Stimulated activated CD4-positive, alpha-beta T cell treated with anti-CD3 and anti-CD28 coated beads, Interleukin-15, amount 100 ng/mL, for 24 hours (primary cell): ENCODE results near the gene MUL1.
"Not testable (repeated sequence)": the region's sequence is repeated elsewhere in the genome, so short reads cannot be mapped to it uniquely, and the experiment has no call there.

ENCODE experiments used
- DNase-seq: peaks from one replicate; pipeline ENCODE4 v3.0.0-alpha.2; 2020

Gene MUL1, protein sequence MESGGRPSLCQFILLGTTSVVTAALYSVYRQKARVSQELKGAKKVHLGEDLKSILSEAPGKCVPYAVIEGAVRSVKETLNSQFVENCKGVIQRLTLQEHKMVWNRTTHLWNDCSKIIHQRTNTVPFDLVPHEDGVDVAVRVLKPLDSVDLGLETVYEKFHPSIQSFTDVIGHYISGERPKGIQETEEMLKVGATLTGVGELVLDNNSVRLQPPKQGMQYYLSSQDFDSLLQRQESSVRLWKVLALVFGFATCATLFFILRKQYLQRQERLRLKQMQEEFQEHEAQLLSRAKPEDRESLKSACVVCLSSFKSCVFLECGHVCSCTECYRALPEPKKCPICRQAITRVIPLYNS

DNA sequence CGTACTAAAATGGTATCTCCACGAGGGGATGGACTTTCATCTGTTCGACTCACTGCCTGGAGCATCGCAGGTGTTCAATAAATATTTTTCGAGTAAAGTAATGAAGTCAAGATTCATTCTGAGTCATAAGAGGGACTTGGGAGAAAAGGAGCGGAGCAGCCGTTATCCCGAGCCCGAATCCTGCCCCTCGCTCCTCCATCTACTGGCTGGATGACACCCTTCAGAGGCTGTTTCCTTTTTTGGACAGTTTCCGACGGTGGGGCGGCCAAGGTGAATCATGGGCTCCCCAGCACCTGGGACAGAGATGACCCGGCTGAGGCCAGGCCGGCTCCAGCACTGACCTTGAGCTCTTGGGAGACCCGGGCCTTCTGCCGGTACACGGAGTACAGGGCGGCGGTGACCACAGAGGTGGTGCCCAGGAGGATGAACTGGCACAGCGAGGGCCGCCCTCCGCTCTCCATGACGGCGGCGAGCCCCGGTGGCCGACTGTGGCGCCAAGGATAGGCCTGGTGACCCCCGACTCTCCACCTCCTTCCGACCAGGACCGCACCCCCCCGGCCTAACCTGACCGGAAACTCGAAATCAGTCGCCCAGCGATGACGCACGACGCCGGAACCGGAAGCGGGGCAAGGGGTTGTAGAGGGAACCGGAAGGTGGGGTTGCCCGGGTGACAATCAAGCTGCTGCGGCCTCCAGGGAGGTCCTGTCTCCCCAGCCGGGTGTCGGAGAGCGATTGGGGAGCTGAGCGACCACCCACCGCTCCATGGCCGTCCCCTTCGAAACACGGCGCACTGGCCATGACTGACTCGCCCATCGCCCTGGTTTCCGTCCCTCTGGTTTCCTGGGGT, at the start of gene MUL1:
TSS of gene MUL1 (minus strand) at position 588 of the 847 bp plus-strand sequence. CDS start at position 461, 127 bp downstream.
- peak; percentile 97 for DNase-seq

GRCh38 chr1:20555758-20556120, 47.8 kb upstream of the MUL1 start:
- DNase-seq = no peak

DNA sequence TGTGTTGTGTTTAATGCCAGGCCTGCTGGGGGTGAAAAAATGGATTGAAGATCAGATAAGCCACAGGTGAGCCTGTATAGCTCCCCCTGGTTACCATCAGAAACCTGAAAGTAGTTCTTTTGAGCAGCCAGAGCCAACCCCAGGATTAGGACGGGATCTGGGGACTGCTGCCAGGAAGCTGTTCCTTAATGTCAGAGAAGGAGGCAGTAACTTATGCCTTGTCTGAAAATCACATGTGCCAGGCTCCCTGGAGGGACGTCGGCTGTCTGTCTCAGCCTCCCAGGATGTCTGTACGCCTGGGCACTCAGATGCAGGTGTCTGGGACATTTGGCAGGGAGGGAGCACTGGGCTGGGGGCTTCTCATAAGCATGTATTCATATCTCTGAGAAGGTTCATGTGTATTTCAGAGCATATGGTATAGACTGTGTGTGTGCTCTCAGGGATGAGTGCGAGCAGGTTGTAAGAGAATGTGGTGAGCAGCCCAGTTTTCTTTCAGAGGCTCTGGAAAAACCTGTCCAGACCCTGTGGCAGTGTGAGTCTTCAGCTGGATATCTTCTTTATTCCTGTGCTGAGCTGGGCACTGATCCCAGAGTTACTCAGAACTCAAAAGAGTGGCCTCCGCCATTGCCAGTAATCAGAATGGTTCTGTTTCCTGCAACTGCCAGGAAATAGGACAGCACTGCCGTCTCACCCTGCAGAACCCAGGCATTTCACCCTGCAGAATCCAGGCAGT, 47.2 kb upstream of the MUL1 start:
- no peak for DNase-seq

DNA sequence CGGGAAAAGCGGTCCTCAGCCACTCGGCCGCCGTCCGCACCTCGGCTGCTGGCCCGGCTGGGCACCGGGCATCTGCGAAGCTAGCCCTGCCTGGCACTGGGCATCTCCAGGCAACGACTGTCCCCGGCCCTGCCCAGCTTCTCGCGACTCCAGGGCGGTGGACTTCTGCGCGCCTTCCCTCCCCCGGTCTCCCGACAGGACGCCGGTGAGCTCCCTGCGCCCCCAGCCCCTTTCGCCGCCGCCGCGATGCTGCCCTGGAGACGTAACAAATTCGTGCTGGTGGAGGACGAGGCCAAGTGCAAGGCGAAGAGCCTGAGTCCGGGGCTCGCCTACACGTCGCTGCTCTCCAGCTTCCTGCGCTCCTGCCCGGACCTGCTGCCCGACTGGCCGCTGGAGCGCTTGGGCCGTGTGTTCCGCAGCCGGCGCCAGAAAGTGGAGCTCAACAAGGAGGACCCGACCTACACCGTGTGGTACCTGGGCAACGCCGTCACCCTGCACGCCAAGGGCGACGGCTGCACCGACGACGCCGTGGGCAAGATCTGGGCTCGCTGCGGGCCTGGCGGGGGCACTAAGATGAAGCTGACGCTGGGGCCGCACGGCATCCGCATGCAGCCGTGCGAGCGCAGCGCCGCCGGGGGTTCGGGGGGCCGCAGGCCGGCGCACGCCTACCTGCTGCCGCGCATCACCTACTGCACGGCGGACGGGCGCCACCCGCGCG, 44.9 kb upstream of the MUL1 start:
- no peak for DNase-seq

DNA sequence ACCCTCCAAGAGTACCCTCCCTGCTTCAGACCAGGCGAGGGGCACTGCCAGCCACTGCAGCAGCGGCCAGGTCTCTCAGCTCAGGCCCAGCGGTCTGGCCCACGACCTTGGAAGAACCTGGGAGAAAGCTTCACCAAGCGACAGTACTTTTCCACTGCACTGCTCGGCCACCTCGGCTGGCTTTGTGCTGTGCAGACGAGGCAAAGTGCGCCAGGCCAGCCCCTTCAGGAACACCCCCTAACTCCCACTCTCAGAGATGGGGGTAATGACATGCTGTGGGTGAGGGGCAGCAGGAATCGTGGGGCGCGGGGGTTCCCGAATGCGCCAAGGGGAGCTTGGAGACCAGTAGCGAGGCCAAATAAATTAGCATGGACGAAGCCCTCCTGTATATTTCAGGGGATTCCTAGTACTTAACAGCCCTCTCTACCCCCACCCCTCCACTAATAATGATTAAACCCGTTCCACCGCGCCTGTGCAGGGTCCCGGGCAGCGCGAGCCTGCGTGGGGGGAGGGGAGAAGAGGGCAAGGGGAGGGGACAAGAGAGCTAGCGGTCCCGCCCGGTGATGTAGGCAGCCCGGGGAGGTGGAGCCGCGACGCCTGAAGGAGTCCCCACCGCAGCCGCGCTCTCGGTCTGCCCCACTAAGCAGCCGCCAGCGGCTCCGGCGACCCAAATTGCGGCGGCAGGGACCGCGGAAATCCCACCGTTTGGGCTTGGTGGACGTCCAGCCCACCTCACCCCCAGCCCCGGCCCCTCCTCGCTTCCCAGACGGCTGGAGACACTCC, 44.2 kb upstream of the MUL1 start, which contains the start of gene FAM43B:
TSS of gene FAM43B (plus strand) at position 629 of the 783 bp plus-strand sequence. CDS start 401 bp downstream, outside the sequence.
- peak; percentile 48 for DNase-seq

GRCh38 chr1:20551161-20551560, 43.2 kb upstream of the MUL1 start:
- DNase-seq = no peak

- no peak for DNase-seq
Observed at GRCh38 chr1:20546637-20547036, 38.7 kb upstream of the MUL1 start.

DNA sequence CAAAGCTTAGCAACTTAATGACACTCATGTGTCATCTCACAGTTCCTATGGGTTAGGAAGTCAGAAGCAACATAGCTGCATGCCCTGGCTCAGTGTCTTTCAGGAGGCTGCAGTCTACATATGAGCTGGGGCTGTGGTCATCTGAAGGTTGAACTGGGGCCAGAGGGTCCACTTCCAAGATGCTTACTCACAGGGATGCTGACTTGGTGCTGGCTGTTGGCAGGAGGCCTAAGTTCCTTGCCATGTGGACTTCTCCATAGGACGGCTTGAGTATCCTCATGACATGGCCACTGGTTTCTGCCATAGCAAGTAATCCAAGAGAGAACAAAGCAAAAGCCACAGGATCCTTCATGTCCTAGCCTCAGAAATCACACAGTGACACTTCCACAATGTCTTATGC, 32.3 kb upstream of the MUL1 start:
- no peak for DNase-seq

DNA sequence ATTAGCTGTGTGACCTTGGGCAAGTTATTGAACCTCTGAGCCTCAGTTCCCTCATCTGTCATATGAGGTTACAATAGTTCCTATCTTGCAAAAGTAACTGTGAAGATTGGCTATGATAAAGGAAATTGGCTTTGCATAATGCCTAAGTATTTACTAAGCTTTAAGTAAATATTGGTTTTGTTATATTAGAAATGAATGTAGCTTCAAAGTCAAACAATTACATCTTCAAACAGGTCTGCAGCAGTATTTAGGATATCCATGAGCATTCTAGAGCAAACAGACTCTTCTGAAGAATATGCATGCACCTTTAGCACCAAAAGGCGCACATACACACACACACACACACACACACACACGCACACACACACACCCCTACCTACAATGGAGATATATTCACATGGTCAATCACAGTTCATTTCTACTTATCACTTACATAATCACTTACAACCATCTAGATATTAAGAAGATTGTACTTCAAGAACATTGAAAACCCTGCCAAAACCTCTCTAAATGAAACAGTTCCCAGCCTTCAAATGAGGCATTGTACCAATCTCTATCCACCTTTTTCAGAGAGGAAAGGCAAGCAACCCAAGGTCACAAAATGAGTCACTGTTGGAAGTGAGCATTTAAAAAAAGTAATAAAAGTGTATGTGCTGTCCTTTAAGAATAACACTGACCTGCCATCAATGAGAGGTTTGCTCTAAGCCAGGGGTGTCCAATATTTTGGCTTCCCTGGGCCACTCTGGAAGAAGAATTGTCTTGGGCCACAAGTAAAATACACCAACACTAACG, 31.0 kb upstream of the MUL1 start:
- no peak for DNase-seq

DNA sequence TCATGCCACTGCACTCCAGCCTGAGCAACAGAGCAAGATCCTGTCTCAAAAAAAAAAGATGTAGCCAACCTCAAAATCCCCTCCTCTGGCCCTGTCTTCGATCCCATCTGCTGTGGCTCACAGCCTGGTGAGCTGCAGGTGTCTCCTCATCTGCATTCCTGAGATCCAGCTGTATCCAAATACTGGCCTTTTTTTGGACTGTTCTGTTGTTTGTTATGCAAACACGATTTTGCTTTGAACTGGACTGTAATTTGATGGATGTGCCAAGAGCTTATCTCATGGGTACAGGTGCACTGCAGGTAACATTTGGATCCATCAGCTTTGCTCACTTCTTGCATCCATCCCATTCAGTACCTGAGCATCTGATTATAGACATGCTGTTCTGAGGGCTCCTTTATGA, 30.3 kb upstream of the MUL1 start:
- no peak for DNase-seq

DNA sequence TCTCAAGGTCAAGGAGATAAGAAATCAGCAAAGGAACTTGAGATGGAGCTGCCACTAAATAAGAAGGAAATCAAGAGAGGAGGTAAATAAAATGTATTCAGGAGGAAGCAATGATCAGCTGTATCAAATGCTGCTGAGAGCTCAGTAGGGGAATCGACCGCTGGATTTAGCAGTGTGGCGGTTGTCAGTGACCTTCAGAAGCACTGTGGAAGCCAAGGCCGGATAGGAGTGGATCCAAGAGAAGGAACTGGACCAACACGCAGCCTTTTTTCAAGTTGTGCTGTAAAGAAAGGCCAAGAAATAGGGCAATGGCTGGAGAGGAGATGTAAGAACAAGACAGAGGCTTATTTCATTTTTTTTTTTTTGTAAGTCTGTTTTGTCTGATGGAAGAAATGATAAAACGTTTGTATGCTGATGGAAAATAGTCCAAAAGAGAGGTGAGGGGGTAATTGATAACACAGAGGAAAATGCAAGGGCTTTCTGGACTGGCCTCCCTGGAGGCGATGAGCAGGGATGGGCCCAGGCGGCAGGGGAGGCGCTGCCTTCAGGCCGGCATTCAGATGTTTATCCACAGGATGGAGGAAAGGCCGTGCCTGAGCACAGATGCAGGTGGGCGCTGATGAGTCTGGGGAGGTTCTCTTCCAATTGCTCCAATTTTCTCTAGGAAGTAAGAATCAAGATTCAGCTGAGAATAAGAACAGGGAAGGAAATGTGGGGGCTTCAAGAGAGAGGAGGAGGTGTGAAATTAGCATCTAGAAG, 26.9 kb upstream of the MUL1 start:
- no peak for DNase-seq

GRCh38 chr1:20533635-20534034, 25.7 kb upstream of the MUL1 start:
- no peak for DNase-seq

GRCh38 chr1:20530901-20531300, 22.9 kb upstream of the MUL1 start:
- DNase-seq = no peak

DNA sequence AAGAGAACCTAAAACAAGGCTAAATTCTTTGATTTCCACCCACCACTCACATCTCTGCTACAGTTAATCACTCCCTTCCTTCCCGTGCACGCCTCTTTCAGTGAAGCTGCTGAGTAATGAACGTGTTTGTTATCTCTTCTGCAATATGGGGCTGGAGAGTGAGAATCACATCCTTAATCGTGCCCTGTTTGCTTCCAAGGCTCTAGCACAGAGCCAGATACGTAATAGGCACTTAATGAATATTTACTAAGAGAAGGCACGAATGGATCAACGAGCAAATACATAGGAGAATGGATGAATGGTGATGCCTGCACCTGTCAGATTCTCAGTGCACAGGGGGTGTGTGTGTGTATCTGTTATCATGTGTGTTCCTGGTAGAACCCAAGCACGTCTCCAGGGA, 22.4 kb upstream of the MUL1 start:
- no peak for DNase-seq

GRCh38 chr1:20528221-20528620, 20.3 kb upstream of the MUL1 start:
- no peak for DNase-seq

- no peak for DNase-seq
Observed at GRCh38 chr1:20526267-20526666, 18.3 kb upstream of the MUL1 start.

- DNase-seq = peak; percentile 81
Observed at GRCh38 chr1:20521960-20522861, 14.3 kb upstream of the MUL1 start.

DNA sequence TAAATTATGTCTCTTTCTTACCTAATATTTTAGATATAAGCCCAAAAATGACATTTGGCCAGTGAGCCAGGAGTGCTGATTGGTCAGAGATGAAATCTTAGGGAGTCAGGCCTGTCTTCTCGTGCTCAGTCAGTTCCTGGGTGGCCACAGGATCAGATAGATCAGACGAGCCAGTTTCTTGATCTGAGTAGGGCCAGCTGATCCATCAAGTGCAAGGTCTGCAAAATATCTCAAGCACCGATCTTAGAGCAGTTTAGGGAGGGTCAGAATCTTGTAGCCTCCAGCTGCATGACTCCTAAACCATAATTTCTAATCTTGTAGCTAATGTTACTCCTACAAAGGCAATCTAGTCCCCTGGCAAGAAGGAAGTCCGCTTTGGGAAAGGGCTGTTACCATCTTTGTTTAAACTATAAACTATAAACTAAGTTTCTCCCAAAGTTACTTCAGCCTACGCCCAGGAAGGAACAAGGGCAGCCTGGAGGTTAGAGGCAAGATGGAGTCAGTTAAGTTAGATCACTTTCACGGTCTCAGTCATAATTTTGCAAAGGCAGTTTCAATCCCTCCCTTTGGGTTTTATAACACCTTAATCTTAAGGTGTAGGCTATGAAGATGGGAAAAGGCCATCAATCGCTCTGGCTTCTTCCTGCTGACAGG, 11.8 kb upstream of the MUL1 start:
- DNase-seq = not testable (repeated sequence)
